H1 (cell line): ENCODE data around the gene ANGPTL2. TPM values are rescaled to one million over a fixed set of nuclear protein-coding genes. Genes with fewer than 3 reads are reported as not detected.
A peak's percentile ranks its signal among the peaks of the same experiment; 100 is the strongest.

Source experiments
- CTCF ChIA-PET: fragments of 300-600 bp; sonication (Branson Sonifier 250); formaldehyde crosslinking; loops from one replicate; lab custom pipeline; 2021; ENCODE audit not compliant: partially characterized antibody; lab: Charles Lee
- POLR2A ChIA-PET: fragments of 300-600 bp; sonication (Branson Sonifier 250); formaldehyde crosslinking; loops from one replicate; lab custom pipeline; 2021; ENCODE audit warnings: inconsistent platforms; ENCODE audit not compliant: partially characterized antibody; lab: Charles Lee
- DNase-seq, 2 experiments: peaks; one replicate each; pipeline versions ENCODE4 v3.0.0 to v3.0.0-alpha.2; 2010 to 2022; ENCODE audit warnings: low spot score in 2 of 2, low read depth in 1 of 2, mixed read lengths in 1 of 2
- FAIRE-seq: peaks from 2 replicates; lab custom pipeline; 2011; peaks lifted over from hg19 to GRCh38; lab: Jason Lieb, UNC
- H2AFZ ChIP-seq: 2 replicates; pipeline ENCODE4 v1.8.1; 2012; ENCODE audit warnings: low read length, inconsistent platforms
- H2AK5ac ChIP-seq: 2 replicates; pipeline ENCODE4 v1.6.1; 2013; ENCODE audit warnings: low read depth, low read length
- H2BK120ac ChIP-seq: replicated peaks from 2 replicates; pipeline ENCODE3; 2013; ENCODE audit warnings: low read depth, low read length, inconsistent platforms
- H2BK12ac ChIP-seq: 2 replicates; pipeline ENCODE4 v1.6.1; 2013; ENCODE audit warnings: low read depth, low read length
- H2BK15ac ChIP-seq: 2 replicates; pipeline ENCODE4 v1.6.1; 2013; ENCODE audit warnings: low read length
- H2BK20ac ChIP-seq: 2 replicates; pipeline ENCODE4 v1.6.1; 2013; ENCODE audit warnings: low read length
- H2BK5ac ChIP-seq: 2 replicates; pipeline ENCODE4 v1.6.1; 2013; ENCODE audit warnings: low read depth, low read length
- H3K14ac ChIP-seq: 2 replicates; pipeline ENCODE4 v1.6.1; 2013; ENCODE audit warnings: inconsistent platforms; ENCODE audit not compliant: insufficient read length
- H3K18ac ChIP-seq: 2 replicates; pipeline ENCODE4 v1.6.1; 2013; ENCODE audit warnings: low read length; ENCODE audit errors: extremely low read depth
- H3K23ac ChIP-seq: 2 replicates; pipeline ENCODE4 v1.6.1; 2013; ENCODE audit warnings: inconsistent platforms; ENCODE audit not compliant: insufficient read length
- H3K23me2 ChIP-seq: 2 replicates; pipeline ENCODE4 v1.6.1; 2013; ENCODE audit warnings: low read depth, low read length
- H3K27ac ChIP-seq: 2 replicates; pipeline ENCODE4 v1.6.1; 2011; ENCODE audit warnings: low read depth, low read length, inconsistent platforms
- H3K27me3 ChIP-seq, 4 experiments: replicated peaks in 1 of 4; 1 replicate in 1 of 4; 2 replicates in 3 of 4; pipeline versions ENCODE4 v1.6.1 to v1.8.1; 2011 to 2013; ENCODE audit warnings: low read length in 3 of 4, mild to moderate bottlenecking in 3 of 4, inconsistent platforms in 2 of 4, mixed read lengths in 2 of 4, moderate library complexity in 1 of 4; ENCODE audit not compliant: control insufficient read depth in 3 of 4, insufficient read depth in 3 of 4; ENCODE audit errors: extremely low read depth in 1 of 4
- H3K36me3 ChIP-seq, 4 experiments: 2 replicates each; pipeline versions ENCODE4 v1.6.1 to v1.8.1; 2011 to 2013; ENCODE audit warnings: mild to moderate bottlenecking in 4 of 4, low read length in 3 of 4, moderate library complexity in 2 of 4, control low read depth in 1 of 4, inconsistent platforms in 1 of 4; ENCODE audit not compliant: insufficient read depth in 4 of 4, control insufficient read depth in 2 of 4
- H3K4ac ChIP-seq: replicated peaks from 2 replicates; pipeline ENCODE3; 2013; ENCODE audit warnings: low read length, low read depth, mixed read lengths, inconsistent platforms; ENCODE audit not compliant: insufficient read length
- H3K4me1 ChIP-seq, 4 experiments: replicated peaks in 1 of 4; 1 replicate in 1 of 4; 2 replicates in 3 of 4; pipeline versions ENCODE4 v1.6.1 to v1.8.1; 2011 to 2013; ENCODE audit warnings: low read length in 3 of 4, inconsistent platforms in 2 of 4, mixed read lengths in 1 of 4; ENCODE audit not compliant: insufficient read depth in 4 of 4, control insufficient read depth in 3 of 4
- H3K4me2 ChIP-seq, 2 experiments: 2 replicates each; pipeline versions ENCODE4 v1.6.1 to v1.8.1; 2011 to 2013; ENCODE audit warnings: low read depth in 2 of 2, low read length in 2 of 2, control low read depth in 1 of 2, inconsistent platforms in 1 of 2, mild to moderate bottlenecking in 1 of 2; ENCODE audit not compliant: insufficient read depth in 1 of 2
- H3K4me3 ChIP-seq, 4 experiments: fragments of 200-600, 300-600 bp in 1 of 4; sonication (generic), shearing (Covaris generic), sonication (Bioruptor Twin) in 1 of 4; 2 replicates each; pipeline versions ENCODE4 v1.5.1 to v1.8.1; 2011 to 2016; ENCODE audit warnings: low read length in 4 of 4, low read depth in 3 of 4, control low read depth in 2 of 4, inconsistent platforms in 2 of 4, mild to moderate bottlenecking in 2 of 4, mixed read lengths in 1 of 4, moderate library complexity in 1 of 4; ENCODE audit not compliant: insufficient read depth in 2 of 4; ENCODE audit errors: extremely low read depth in 1 of 4
- H3K56ac ChIP-seq: replicated peaks from 2 replicates; pipeline ENCODE3; 2013; ENCODE audit warnings: low read depth, mild to moderate bottlenecking, mixed read lengths, low read length, inconsistent platforms; ENCODE audit not compliant: insufficient read length
- H3K79me1 ChIP-seq: 2 replicates; pipeline ENCODE4 v1.6.1; 2013; ENCODE audit warnings: low read depth, low read length, control low read depth
- H3K79me2 ChIP-seq, 2 experiments: 2 replicates each; pipeline versions ENCODE4 v1.6.1 to v1.8.1; 2012 to 2013; ENCODE audit warnings: low read length in 2 of 2, mild to moderate bottlenecking in 2 of 2, inconsistent platforms in 1 of 2; ENCODE audit not compliant: insufficient read depth in 2 of 2, control insufficient read depth in 1 of 2
- H3K9ac ChIP-seq, 4 experiments: replicated peaks in 1 of 4; 1 replicate in 1 of 4; 2 replicates in 3 of 4; pipeline versions ENCODE4 v1.6.1 to v1.8.1; 2011 to 2013; ENCODE audit warnings: low read depth in 3 of 4, low read length in 3 of 4, control low read depth in 2 of 4, mild to moderate bottlenecking in 2 of 4, moderate library complexity in 2 of 4, inconsistent platforms in 1 of 4; ENCODE audit errors: extremely low read depth in 1 of 4
- H3K9me3 ChIP-seq, 2 experiments: 2 replicates each; pipeline versions ENCODE4 v1.6.1 to v1.8.1; 2012 to 2013; ENCODE audit warnings: mild to moderate bottlenecking in 2 of 2, moderate library complexity in 2 of 2, control low read depth in 1 of 2, inconsistent platforms in 1 of 2, low read depth in 1 of 2, low read length in 1 of 2, mixed read lengths in 1 of 2; ENCODE audit not compliant: insufficient read depth in 2 of 2
- H4K20me1 ChIP-seq, 2 experiments: replicated peaks in 1 of 2; 2 replicates each; pipeline versions ENCODE3 to v1.8.1; 2011 to 2013; ENCODE audit warnings: inconsistent platforms in 2 of 2, low read length in 2 of 2, mild to moderate bottlenecking in 1 of 2; ENCODE audit not compliant: insufficient read depth in 2 of 2, control insufficient read depth in 1 of 2
- H4K5ac ChIP-seq: 2 replicates; pipeline ENCODE4 v1.6.1; 2013; ENCODE audit warnings: low read length, low read depth, mixed read lengths, inconsistent platforms; ENCODE audit not compliant: insufficient read length
- H4K8ac ChIP-seq: 2 replicates; pipeline ENCODE4 v1.8.0; 2013; ENCODE audit warnings: mild to moderate bottlenecking, moderate library complexity, low read length, inconsistent platforms; ENCODE audit not compliant: insufficient read depth; ENCODE audit errors: extremely low read depth
- H4K91ac ChIP-seq: replicated peaks from 2 replicates; pipeline ENCODE3; 2013; ENCODE audit warnings: low read length, mixed read lengths, inconsistent platforms; ENCODE audit not compliant: insufficient read length
- BACH1 ChIP-seq: IDR thresholded peaks from 2 replicates; pipeline ENCODE4 v1.6.1; 2012; ENCODE audit warnings: low read length, improper control_type of control experiment
- BCL11A ChIP-seq, 2 experiments: IDR thresholded peaks; one replicate each; pipeline ENCODE4 v1.6.1; 2011; ENCODE audit warnings: low read depth in 2 of 2, low read length in 2 of 2, mild to moderate bottlenecking in 2 of 2
- BRCA1 ChIP-seq: IDR thresholded peaks from 2 replicates; pipeline ENCODE4 v1.6.1; 2012; ENCODE audit warnings: low read depth, low read length, improper control_type of control experiment
- CEBPB ChIP-seq: IDR thresholded peaks from 2 replicates; pipeline ENCODE4 v1.6.1; 2012; ENCODE audit warnings: low read depth, low read length
- CHD2 ChIP-seq: IDR thresholded peaks from 2 replicates; pipeline ENCODE4 v1.6.1; 2012; ENCODE audit warnings: low read length, improper control_type of control experiment
- KDM4A ChIP-seq: IDR thresholded peaks from one replicate; pipeline ENCODE4 v1.7.1; 2012; ENCODE audit warnings: low read depth, mild to moderate bottlenecking, moderate library complexity, low read length, inconsistent platforms; ENCODE audit not compliant: severe bottlenecking
- KDM5A ChIP-seq: fragments of 200-600 bp; IDR thresholded peaks from 2 replicates; pipeline ENCODE4 v1.7.1; 2012; ENCODE audit warnings: mild to moderate bottlenecking, low read length, inconsistent platforms, mixed read lengths
- RFX5 ChIP-seq: IDR thresholded peaks from 2 replicates; pipeline ENCODE4 v1.6.1; 2011; ENCODE audit warnings: low read depth, low read length, improper control_type of control experiment, borderline replicate concordance
- RNF2 ChIP-seq: fragments of 200-900, 300-1000 bp; sonication (generic); IDR thresholded peaks from 2 replicates; pipeline ENCODE4 v1.7.1; 2016; ENCODE audit warnings: borderline replicate concordance, low read depth, mild to moderate bottlenecking, antibody characterized with exemption, low read length; ENCODE audit not compliant: poor library complexity, severe bottlenecking; ENCODE audit errors: missing control alignments
- YY1 ChIP-seq: IDR thresholded peaks from 2 replicates; pipeline ENCODE4 v1.6.1; 2011; ENCODE audit warnings: low read depth, mild to moderate bottlenecking, low read length
- WGBS, 2 experiments: shearing (Covaris generic) in 1 of 2; methylation state at CpG; one replicate each; pipeline versions ENCODE4 v1.1.6 to v1.1.7; 2013 to 2015; ENCODE audit warnings: low lambda C conversion rate in 2 of 2, mixed read lengths in 2 of 2, inconsistent platforms in 1 of 2, low coverage in 1 of 2, missing lambda C conversion rate in 1 of 2; ENCODE audit not compliant: insufficient replicate concordance in 2 of 2, insufficient coverage in 1 of 2, insufficient read length in 1 of 2; ENCODE audit errors: extremely low coverage in 1 of 2, missing lambda C conversion rate in 1 of 2; 5-methylcytosine and 5-hydroxymethylcytosine counted together
- polyA plus RNA-seq, 7 experiments: library from polyadenylated mRNA; depleted of rRNA in 3 of 7; stranded (reverse) in 5 of 7; unstranded in 2 of 7; fragments of >200 nt in 5 of 7; fragments of 200-250 nt in 2 of 7; gene quantifications; 1 replicate in 5 of 7; 2 replicates in 1 of 7; 4 replicates in 1 of 7; pipeline versions ENCODE4 v1.2.1 to v1.2.3, GENCODE V29; 2011 to 2013; ENCODE audit warnings: missing spikeins in 2 of 7, mixed read lengths in 2 of 7
- total RNA-seq: library from RNA; stranded (reverse); fragmentation: NEBNext Ultra II Directional; extraction: Animal tissue kit (Norgen Biotek cat#: 25700); gene quantifications from 2 replicates; pipeline ENCODE4 v1.2.1, GENCODE V29; 2021
- TF ChIP-seq, protein P1 (sequence below), 3 experiments: IDR thresholded peaks; 1 replicate in 2 of 3; 2 replicates in 1 of 3; pipeline versions ENCODE4 v1.5.1 to v1.6.1; 2011; ENCODE audit warnings: low read length in 3 of 3, mild to moderate bottlenecking in 3 of 3, inconsistent platforms in 2 of 3, low read depth in 1 of 3, moderate library complexity in 1 of 3; ENCODE audit not compliant: insufficient read depth in 1 of 3; ENCODE audit errors: control extremely low read depth in 1 of 3

The ANGPTL2 gene
- total and polyA plus RNA-seq, 2 of the 8 experiments (the other 6 are each of a cell fraction or from before 2014, with no cell fraction given), result 9.0 to 10.6 TPM

DNA sequence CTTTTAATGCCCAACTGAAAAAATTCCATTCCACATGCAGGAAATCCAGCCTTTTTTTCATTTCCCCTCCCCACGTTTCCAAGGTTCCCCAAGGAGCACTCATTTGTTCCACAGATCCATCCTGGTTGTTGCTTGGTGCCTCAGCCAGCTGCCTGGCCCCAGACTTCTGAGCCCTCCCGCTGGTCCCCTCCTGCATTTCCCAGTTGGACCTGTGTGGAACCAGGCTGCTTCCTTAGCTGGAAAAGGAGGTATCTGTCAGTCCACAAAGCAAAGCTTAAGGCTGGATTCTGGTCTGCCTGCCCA lies 44.8 kb downstream of the ANGPTL2 start:
- H3K9ac ChIP-seq, result no peak overlapping the region
- 0 out of 2 replicates have a peak overlapping the region, but pooled peaks have one; percentile 86 for H2BK5ac ChIP-seq
- H3K9me3 ChIP-seq, result no peaks in the 10 kb centered on the region
- H3K23ac ChIP-seq, result no peak overlapping the region
- H4K91ac ChIP-seq, result no peak overlapping the region
- H2BK20ac ChIP-seq, result no peak overlapping the region
- peak overlapping the region; percentile 66 for H2AK5ac ChIP-seq
- no peak for FAIRE-seq
- no peaks in the 10 kb centered on the region; the same call in 1 of the 2 replicates for H3K23me2 ChIP-seq
- H3K36me3 ChIP-seq, result 0 out of 8 replicates have a peak, but pooled peaks cover 0 to 2% (median 0%) of the 10 kb centered on the region in 4 experiments
- no peak overlapping the region; a peak in 1 of 4 replicates for H3K4me2 ChIP-seq
- H3K14ac ChIP-seq, result no peak overlapping the region
- H3K4me3 ChIP-seq, result no peak overlapping the region
- H4K5ac ChIP-seq, result no peak overlapping the region
- H2BK120ac ChIP-seq, result no peak overlapping the region
- no peak for DNase-seq
- peak overlapping the region; percentile 88 for H2BK12ac ChIP-seq
- no peak overlapping the region for H3K56ac ChIP-seq
- 63% methylated on average over 2 of the region's 2 CpGs; no CpG with 5 or more reads in 1 of the 2 experiments for WGBS, 2 experiments
- peaks cover 18 to 30% (median 23%) of the 10 kb centered on the region in 4 experiments for H3K4me1 ChIP-seq
- CTCF ChIA-PET, result interaction anchor here (0.7 to 2.9 kb wide), 6 partner anchors 11 to 144 kb away, joined by 3 to 9 read pairs (median 4); no protein-coding TSS in a partner anchor
- H3K79me1 ChIP-seq, result 0 out of 2 replicates have a peak, but pooled peaks cover 2% of the 10 kb centered on the region
- no peaks in the 10 kb centered on the region for H4K20me1 ChIP-seq
- no peaks in the 10 kb centered on the region for H3K79me2 ChIP-seq
- POLR2A ChIA-PET, result no interaction called here
- H3K4ac ChIP-seq, result peak overlapping the region; percentile 24
- H2AFZ ChIP-seq, result no peak overlapping the region
- H2BK15ac ChIP-seq, result peak overlapping the region; percentile 25; the same call in 1 of the 2 replicates
- no peaks in the 10 kb centered on the region; a peak in 1 of 7 replicates for H3K27me3 ChIP-seq
- H4K8ac ChIP-seq, result no peak overlapping the region
- H3K27ac ChIP-seq, result no peak overlapping the region
- H3K18ac ChIP-seq, result peak overlapping the region; percentile 62; the same call in 1 of the 2 replicates
- TF ChIP-seq KDM5A (no peak), BCL11A (IDR thresholded peaks at IDR 0.05; ENCODE audit: low read depth in 2 of 2, low read length in 2 of 2) (no peak), CHD2 (no peak), RNF2 (no peak), BRCA1 (no peak), KDM4A (no peak), RFX5 (no peak), BACH1 (no peak), YY1 (no peak), CEBPB (no peak)
- TF ChIP-seq, protein P1, sequence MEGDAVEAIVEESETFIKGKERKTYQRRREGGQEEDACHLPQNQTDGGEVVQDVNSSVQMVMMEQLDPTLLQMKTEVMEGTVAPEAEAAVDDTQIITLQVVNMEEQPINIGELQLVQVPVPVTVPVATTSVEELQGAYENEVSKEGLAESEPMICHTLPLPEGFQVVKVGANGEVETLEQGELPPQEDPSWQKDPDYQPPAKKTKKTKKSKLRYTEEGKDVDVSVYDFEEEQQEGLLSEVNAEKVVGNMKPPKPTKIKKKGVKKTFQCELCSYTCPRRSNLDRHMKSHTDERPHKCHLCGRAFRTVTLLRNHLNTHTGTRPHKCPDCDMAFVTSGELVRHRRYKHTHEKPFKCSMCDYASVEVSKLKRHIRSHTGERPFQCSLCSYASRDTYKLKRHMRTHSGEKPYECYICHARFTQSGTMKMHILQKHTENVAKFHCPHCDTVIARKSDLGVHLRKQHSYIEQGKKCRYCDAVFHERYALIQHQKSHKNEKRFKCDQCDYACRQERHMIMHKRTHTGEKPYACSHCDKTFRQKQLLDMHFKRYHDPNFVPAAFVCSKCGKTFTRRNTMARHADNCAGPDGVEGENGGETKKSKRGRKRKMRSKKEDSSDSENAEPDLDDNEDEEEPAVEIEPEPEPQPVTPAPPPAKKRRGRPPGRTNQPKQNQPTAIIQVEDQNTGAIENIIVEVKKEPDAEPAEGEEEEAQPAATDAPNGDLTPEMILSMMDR (IDR thresholded peaks at IDR 0.05; ENCODE audit: control extremely low read depth in 1 of 3, insufficient read depth in 1 of 3, low read depth in 1 of 3, low read length in 3 of 3), result no peak
